Astrocyte (in vitro differentiated cells and primary cell): ENCODE results near the gene FETUB.

Source experiments
- EZH2 ChIP-seq: IDR thresholded peaks from 2 replicates; pipeline ENCODE4 v1.6.1; 2012; ENCODE audit warnings: mild to moderate bottlenecking, low read length, inconsistent platforms; ENCODE audit not compliant: insufficient read depth
- TF ChIP-seq, protein P1 (sequence below): IDR thresholded peaks from 2 replicates; pipeline ENCODE4 v1.5.1; 2011; ENCODE audit warnings: low read depth, mild to moderate bottlenecking, inconsistent platforms, low read length, moderate library complexity; ENCODE audit not compliant: insufficient read depth

DNA sequence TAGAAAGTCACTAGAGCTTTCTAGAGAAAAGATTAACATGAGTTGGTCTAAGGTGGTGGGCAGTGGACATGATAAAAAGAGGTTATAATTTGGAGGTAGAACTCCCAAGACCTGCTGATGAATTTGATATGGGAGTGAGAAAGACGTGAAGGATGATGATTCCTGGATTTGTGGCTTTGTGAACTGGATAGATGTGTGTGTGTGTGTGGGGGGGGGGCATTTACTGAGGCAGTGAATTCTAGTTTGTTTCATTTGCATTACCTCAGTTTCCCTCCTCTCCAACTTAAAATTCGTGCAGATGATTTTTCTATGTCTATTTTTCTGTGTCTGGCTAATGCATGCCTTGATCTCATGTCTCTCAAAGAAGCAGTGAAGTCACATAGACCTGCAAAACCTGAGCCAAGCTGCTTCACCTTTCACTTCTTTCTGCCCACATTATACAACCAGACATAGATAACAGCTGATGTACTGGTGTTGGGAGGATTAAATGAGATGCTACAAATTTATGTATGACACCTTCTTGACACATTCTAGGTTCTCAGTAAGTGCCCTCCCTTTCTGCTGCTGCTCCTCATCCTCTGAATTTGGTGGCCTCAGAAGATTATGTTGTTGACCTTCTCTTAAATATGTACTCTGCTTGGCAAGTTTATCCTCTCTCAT, 17.4 kb upstream of the FETUB start:
- no peak for TF ChIP-seq EZH2
- TF ChIP-seq, protein P1, sequence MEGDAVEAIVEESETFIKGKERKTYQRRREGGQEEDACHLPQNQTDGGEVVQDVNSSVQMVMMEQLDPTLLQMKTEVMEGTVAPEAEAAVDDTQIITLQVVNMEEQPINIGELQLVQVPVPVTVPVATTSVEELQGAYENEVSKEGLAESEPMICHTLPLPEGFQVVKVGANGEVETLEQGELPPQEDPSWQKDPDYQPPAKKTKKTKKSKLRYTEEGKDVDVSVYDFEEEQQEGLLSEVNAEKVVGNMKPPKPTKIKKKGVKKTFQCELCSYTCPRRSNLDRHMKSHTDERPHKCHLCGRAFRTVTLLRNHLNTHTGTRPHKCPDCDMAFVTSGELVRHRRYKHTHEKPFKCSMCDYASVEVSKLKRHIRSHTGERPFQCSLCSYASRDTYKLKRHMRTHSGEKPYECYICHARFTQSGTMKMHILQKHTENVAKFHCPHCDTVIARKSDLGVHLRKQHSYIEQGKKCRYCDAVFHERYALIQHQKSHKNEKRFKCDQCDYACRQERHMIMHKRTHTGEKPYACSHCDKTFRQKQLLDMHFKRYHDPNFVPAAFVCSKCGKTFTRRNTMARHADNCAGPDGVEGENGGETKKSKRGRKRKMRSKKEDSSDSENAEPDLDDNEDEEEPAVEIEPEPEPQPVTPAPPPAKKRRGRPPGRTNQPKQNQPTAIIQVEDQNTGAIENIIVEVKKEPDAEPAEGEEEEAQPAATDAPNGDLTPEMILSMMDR, result no peak
